ENCODE measurements around the gene TMEM204.

DNA sequence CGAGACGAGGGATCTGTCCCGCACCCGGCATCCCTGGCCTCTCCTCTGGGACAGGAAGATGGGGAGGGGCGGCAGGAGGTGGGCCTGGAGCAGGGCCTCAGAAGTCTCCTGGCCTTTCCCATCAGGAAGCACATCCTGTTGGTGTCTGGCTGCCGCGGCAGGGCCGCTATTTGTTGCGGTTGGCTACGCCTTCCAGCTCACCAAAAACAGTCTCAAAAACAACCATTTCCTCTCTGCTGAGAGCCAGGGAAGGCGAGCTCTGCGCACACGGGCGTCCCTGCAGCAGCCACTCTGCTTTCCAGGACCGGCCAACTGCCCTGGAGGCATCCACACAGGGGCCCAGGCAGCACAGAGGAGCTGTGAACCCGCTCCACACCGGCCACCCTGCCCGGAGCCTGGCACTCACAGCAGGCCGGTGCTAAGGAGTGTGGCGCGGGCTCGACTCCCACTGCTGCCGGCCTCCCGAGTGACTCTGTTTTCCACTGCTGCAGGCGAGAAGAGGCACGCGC is at the start of gene TMEM204:
- TF ChIP-seq, protein P1, sequence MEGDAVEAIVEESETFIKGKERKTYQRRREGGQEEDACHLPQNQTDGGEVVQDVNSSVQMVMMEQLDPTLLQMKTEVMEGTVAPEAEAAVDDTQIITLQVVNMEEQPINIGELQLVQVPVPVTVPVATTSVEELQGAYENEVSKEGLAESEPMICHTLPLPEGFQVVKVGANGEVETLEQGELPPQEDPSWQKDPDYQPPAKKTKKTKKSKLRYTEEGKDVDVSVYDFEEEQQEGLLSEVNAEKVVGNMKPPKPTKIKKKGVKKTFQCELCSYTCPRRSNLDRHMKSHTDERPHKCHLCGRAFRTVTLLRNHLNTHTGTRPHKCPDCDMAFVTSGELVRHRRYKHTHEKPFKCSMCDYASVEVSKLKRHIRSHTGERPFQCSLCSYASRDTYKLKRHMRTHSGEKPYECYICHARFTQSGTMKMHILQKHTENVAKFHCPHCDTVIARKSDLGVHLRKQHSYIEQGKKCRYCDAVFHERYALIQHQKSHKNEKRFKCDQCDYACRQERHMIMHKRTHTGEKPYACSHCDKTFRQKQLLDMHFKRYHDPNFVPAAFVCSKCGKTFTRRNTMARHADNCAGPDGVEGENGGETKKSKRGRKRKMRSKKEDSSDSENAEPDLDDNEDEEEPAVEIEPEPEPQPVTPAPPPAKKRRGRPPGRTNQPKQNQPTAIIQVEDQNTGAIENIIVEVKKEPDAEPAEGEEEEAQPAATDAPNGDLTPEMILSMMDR (IDR thresholded peaks at IDR 0.05; ENCODE audit: low read depth, low read length, poor library complexity, severe bottlenecking) = no peak
- TF ChIP-seq EZH2phosphoT487 (IDR thresholded peaks at IDR 0.05; ENCODE audit: borderline replicate concordance, low read length) = no peak
